Measurements from ENCODE around the gene CFAP46.

CFAP46 gene

DNA sequence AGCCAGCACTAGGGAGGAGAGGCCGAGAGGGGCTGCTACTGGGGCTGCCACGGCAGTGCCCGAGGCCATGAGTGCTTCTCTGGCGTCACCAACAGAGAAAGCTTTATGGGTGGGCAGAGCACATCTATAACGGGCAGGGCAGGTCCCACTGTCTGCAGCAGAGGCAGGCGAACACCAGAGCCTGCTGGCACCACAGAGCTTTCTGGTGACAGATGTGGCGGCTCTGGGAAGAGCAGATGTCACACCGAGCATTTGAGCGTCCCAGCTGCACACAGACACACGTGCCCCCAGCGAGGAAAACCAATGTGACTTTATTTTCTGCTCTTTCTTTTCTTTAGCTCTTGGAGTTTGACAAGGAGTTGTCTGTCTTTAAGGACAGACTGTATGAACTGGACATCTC lies 176.9 kb downstream of the CFAP46 start:
- TF ChIP-seq EZH2phosphoT487 (conservative IDR thresholded peaks at IDR 0.05; ENCODE audit: low read length) (no peak), CTCF (IDR thresholded peaks at IDR 0.05; ENCODE audit: insufficient read depth, low read length, poor library complexity, severe bottlenecking) (no peak)

GRCh38 chr10:132764108-132764507 lies 178.3 kb downstream of the CFAP46 start:
- H3K36me3 ChIP-seq (ENCODE audit: low read length), result no peaks in the 10 kb centered on the region
- H4K20me1 ChIP-seq (ENCODE audit: low read depth, low read length), result no peaks in the 10 kb centered on the region
- TF ChIP-seq EZH2phosphoT487 (conservative IDR thresholded peaks at IDR 0.05; ENCODE audit: low read length) (no peak), CTCF (IDR thresholded peaks at IDR 0.05; ENCODE audit: insufficient read depth, low read length, poor library complexity, severe bottlenecking) (no peak)
- no peaks in the 10 kb centered on the region for H3F3A ChIP-seq (ENCODE audit: insufficient read depth)
- H3K27ac ChIP-seq (ENCODE audit: low read depth, low read length), result no peak overlapping the region
- no peaks in the 10 kb centered on the region for H3K9me2 ChIP-seq (replicated peaks; ENCODE audit: insufficient read depth, low read length)
- no peaks in the 10 kb centered on the region for H3K79me2 ChIP-seq (ENCODE audit: insufficient read depth, low read length)
- no peak overlapping the region for H3K4me3 ChIP-seq (ENCODE audit: insufficient read depth, low read length, poor library complexity, severe bottlenecking)
- H3K4me2 ChIP-seq (ENCODE audit: low read depth, low read length, poor library complexity, severe bottlenecking), result no peak overlapping the region
- H2AFZ ChIP-seq (ENCODE audit: low read depth, low read length, severe bottlenecking), result no peak overlapping the region
- H3K27me3 ChIP-seq (ENCODE audit: low read length), result no peaks in the 10 kb centered on the region
- no peak overlapping the region for H3K9ac ChIP-seq (ENCODE audit: low read length)
- H3K9me3 ChIP-seq (ENCODE audit: insufficient read depth, low read length), result no peaks in the 10 kb centered on the region

More for the DNA sequence above, 176.9 kb downstream of the CFAP46 start:
- Histone ChIP-seq H3K36me3 (ENCODE audit: low read length) (no peaks in the 10 kb centered on the region), H3K27me3 (ENCODE audit: low read length) (no peaks in the 10 kb centered on the region), H2AFZ (ENCODE audit: low read depth, low read length, severe bottlenecking) (no peak overlapping the region), H3F3A (ENCODE audit: insufficient read depth) (no peaks in the 10 kb centered on the region), H3K9me3 (ENCODE audit: insufficient read depth, low read length) (no peaks in the 10 kb centered on the region), H3K9me2 (replicated peaks; ENCODE audit: insufficient read depth, low read length) (no peaks in the 10 kb centered on the region), H3K27ac (ENCODE audit: low read depth, low read length) (no peak overlapping the region), H3K4me2 (ENCODE audit: low read depth, low read length, poor library complexity, severe bottlenecking) (no peak overlapping the region), H3K9ac (ENCODE audit: low read length) (no peak overlapping the region), H4K20me1 (ENCODE audit: low read depth, low read length) (no peaks in the 10 kb centered on the region), H3K4me3 (ENCODE audit: insufficient read depth, low read length, poor library complexity, severe bottlenecking) (no peak overlapping the region), H3K79me2 (ENCODE audit: insufficient read depth, low read length) (no peaks in the 10 kb centered on the region)

DNA sequence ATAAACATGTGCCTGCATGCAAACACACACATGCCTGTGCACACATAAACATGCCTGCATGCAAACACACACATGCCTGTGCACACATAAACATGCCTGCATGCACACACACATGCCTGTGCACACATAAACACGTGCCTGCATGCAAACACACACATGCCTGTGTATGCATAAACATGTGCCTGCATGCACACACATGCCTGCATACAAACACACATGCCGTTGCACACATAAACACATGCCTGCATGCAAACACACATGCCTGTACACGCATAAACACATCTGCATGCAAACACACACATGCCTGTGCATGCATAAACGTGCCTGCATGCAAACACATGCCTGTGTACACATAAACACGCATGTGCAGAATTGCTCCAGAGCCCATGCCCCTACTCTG lies 178.8 kb downstream of the CFAP46 start:
- TF ChIP-seq EZH2phosphoT487 (conservative IDR thresholded peaks at IDR 0.05; ENCODE audit: low read length), result no peak
- TF ChIP-seq CTCF (IDR thresholded peaks at IDR 0.05; ENCODE audit: insufficient read depth, low read length, poor library complexity, severe bottlenecking), result no peak

More for the DNA sequence above, 178.8 kb downstream of the CFAP46 start:
- Histone ChIP-seq H3K4me2 (ENCODE audit: low read depth, low read length, poor library complexity, severe bottlenecking) (no peak overlapping the region), H3K9me3 (ENCODE audit: insufficient read depth, low read length) (no peaks in the 10 kb centered on the region), H3F3A (ENCODE audit: insufficient read depth) (no peaks in the 10 kb centered on the region), H3K9ac (ENCODE audit: low read length) (no peak overlapping the region), H2AFZ (ENCODE audit: low read depth, low read length, severe bottlenecking) (no peak overlapping the region), H3K9me2 (replicated peaks; ENCODE audit: insufficient read depth, low read length) (no peaks in the 10 kb centered on the region), H3K36me3 (ENCODE audit: low read length) (no peaks in the 10 kb centered on the region), H3K4me3 (ENCODE audit: insufficient read depth, low read length, poor library complexity, severe bottlenecking) (no peak overlapping the region), H3K27me3 (ENCODE audit: low read length) (no peaks in the 10 kb centered on the region), H4K20me1 (ENCODE audit: low read depth, low read length) (no peaks in the 10 kb centered on the region), H3K27ac (ENCODE audit: low read depth, low read length) (no peak overlapping the region), H3K79me2 (ENCODE audit: insufficient read depth, low read length) (no peaks in the 10 kb centered on the region)

Measured in SU-DHL-6 (cell line).